HTERT RPE-1 (cell line): Measurements from ENCODE around the gene CBFA2T2.
"Not testable (repeated sequence)": the region's sequence is repeated elsewhere in the genome, so short reads cannot be mapped to it uniquely, and the experiment has no call there.

Experiments used
- in situ Hi-C: fragments of 300-500 bp; cut with MboI; formaldehyde crosslinking; loops from 4 replicates; pipeline ENCODE4 v1.14.3; 2020; ENCODE audit warnings: low sequenced_read_pairs

The CBFA2T2 gene

GRCh38 chr20:33689973-33690372 lies 200.1 kb downstream of the CBFA2T2 start:
- in situ Hi-C loops: no loop called here

- in situ Hi-C loops: no loop called here
Observed at GRCh38 chr20:33693289-33693688, 203.4 kb downstream of the CBFA2T2 start.

- in situ Hi-C loops: no loop called here
Observed at GRCh38 chr20:33693741-33694638, 204.1 kb downstream of the CBFA2T2 start.

- in situ Hi-C loops: no loop called here
Observed at GRCh38 chr20:33694639-33695012, 204.7 kb downstream of the CBFA2T2 start.

GRCh38 chr20:33696448-33696847 lies 206.6 kb downstream of the CBFA2T2 start:
- in situ Hi-C loops: no loop called here

GRCh38 chr20:33697129-33697528 lies 207.2 kb downstream of the CBFA2T2 start:
- in situ Hi-C loops: no loop called here

GRCh38 chr20:33698966-33699365 lies 209.1 kb downstream of the CBFA2T2 start:
- in situ Hi-C loops: not testable (repeated sequence)
